Inflammatory macrophage treated with lipopolysaccharide for 4 hours (primary cell): ENCODE results near the gene DLG3.

Experiments
- DNase-seq: peaks from one replicate; pipeline ENCODE4 v3.0.0-alpha.2; 2020

DLG3 gene

DNA sequence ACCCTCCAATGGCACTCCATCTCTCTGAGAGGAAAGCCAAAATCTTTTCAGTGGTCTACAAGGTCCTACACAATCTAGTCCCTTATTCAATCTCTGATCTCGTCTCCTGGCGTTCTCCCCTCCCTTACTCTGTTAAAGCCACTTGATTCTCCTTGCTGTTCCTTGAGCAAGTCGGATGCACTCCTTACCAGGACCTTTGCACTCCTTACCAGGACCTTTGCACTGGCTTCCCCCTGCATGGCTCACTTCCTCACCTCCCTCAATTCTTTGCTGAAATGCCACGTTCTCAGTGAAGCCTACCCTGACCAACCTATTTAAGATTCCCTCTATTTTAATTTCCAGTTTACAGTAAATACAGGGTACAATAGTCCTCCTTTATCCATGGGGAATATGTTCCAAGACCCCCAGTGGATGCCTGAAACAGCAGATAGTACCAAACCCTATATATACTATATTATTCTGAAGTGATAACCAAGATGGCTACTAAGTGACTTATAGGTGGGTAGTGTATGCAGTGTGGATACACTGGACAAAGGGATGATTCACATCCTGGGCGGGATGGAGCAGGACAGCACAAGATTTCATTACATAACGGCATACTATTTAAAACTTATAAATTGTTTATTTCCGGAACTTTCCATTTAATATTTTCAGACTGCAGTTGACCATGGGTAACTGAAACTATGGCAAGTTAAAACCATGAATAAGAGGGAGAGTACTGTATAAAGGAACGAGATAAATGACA is 6.5 kb upstream of the DLG3 start:
- no peak for DNase-seq

DNA sequence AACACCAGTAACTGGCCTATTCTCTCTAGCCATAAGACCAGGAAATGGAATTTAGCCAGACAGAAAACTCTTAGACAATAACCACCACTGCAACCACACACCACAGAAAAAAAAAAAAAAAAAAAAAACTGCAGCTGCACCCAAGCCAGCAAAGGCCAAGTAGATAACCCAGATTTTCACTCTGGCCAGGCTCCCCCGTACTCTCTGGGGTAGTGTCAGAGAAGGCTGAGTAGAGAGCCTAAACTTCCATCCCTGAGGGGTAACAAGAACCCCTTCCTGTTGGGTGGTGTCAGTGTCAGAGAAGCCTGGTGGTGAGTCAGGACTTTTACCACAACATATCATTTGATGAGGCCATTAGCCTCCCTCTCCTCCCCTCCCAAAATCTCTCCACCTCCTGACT is 5.6 kb upstream of the DLG3 start:
- DNase-seq: no peak

DNA sequence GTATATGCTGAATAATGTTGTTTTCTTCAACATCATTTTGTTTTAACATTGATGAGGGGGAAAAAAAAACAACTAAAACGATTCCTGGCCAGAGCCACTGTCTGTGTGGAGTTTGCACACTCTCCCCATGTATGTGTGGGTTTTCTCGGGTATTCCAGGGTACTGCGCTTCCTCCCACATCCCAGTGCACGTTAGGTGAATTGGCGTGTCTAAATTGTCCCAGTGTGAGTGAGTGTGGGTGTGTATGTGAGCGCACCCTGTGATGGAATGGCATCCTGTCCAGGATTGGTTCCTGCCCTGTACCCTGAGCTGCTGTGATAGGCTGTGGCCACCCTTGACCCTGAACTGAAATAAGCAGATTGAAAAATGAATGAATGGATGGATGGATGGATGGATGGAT is 2.4 kb upstream of the DLG3 start:
- no peak for DNase-seq

DNA sequence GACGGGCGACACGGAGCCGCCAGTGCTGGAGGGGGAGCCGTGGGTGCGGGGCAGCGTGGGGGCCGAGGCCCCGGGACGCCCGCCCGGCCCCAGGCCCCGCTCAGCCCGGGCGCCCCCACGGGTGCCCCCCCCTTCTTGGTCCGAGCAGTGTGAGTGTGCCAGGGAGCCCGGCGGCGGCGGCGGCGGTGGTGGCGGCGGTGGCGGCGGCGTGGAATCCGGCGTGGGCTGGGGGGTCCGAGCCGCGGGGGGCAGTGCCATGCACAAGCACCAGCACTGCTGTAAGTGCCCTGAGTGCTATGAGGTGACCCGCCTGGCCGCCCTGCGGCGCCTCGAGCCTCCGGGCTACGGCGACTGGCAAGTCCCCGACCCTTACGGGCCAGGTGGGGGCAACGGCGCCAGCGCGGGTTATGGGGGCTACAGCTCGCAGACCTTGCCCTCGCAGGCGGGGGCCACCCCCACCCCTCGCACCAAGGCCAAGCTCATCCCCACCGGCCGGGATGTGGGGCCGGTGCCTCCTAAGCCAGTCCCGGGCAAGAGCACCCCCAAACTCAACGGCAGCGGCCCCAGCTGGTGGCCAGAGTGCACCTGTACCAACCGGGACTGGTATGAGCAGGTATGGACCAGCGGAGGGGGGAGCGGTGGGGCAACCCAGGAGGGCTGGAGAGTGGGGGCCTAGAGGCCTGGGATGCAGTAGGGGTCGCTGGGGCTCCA is 466 bp downstream of the DLG3 start:
- no peak for DNase-seq

DNA sequence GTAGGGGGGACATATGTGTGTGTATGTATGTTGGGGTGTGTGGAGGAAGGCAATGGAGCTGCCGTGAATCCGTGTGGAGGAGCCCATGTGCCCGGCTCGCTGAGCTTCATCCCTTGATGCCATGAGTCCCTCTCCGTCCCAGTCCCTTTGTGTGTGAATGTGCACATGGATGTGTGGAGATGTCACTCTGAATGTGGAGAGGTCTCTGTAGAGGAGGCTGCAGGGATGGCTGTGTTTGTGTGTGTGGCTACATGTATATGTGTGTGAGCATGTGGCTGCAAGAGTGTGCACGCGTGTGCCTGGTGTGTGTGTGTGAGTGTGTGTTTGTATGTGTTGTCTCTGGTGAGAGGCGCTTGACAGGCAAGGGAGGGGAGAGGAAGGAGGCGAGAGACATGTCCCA is 1.3 kb downstream of the DLG3 start:
- DNase-seq: no peak

DNA sequence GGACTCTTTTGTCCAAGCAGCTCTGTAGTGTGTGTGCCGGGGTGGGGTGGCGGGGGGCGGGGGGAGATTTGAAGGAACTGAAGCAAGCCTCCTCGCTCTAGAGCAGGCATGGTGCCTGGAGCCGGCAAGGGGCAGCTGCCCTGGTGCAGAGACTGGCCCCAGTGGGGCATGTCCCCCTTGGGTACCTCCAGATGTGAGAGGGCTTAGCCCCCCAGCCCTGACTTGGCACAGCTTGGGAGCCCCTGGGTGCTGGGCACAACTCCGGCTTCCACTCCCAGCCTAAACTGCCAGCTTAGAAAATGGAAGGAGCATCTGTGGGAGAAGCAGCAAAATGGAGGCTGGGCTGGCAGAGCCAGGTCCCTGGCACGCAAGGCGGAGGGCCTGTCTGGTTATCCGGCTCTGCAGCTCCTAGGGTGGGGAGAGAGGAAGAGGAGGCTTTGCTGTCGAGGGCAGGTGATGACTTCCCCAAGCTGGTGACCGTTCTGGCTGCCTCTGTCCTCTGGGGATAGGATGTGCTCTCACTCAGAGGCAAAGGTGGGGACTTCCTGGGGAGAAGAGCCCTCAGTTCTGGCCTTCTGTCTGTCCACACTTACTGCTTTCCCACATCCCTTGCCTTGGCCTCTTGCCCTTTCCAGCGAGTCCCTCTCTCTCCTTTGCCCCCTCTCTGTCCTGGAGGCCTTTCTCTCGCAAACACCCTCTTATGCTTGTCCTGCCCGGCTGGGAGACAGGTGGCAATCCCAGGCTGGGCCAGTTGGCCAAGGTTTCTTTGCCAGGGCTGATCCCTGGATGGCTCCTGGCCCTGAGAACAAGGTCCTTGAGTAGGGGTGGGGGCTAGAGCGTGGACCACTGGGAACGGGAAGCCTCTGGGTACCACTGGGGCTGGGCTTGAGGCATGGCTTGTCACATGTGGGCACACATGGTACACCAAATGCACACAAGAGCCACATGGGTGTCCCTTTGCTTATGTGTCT is 2.0 kb downstream of the DLG3 start:
- no peak for DNase-seq

DNA sequence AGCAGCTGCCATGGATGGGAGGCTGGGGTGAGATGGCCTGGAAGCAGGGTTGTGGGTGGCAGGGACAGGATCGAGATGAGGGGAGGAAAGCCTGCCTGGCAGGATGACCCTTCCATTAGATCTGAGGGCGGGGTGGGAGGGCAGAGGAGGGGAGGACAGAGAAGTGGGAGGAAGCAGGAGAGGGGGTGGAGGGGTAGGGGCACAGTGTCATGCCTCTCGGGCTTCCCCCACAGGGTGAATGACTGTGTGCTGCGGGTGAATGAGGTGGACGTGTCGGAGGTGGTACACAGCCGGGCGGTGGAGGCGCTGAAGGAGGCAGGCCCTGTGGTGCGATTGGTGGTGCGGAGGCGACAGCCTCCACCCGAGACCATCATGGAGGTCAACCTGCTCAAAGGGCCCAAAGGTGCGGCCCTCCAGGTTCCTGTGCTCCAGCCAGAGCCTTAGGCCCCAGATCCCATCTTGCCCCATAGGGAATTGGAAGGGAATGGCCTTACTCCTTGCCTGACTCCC is 4.9 kb downstream of the DLG3 start:
- no peak for DNase-seq

DNA sequence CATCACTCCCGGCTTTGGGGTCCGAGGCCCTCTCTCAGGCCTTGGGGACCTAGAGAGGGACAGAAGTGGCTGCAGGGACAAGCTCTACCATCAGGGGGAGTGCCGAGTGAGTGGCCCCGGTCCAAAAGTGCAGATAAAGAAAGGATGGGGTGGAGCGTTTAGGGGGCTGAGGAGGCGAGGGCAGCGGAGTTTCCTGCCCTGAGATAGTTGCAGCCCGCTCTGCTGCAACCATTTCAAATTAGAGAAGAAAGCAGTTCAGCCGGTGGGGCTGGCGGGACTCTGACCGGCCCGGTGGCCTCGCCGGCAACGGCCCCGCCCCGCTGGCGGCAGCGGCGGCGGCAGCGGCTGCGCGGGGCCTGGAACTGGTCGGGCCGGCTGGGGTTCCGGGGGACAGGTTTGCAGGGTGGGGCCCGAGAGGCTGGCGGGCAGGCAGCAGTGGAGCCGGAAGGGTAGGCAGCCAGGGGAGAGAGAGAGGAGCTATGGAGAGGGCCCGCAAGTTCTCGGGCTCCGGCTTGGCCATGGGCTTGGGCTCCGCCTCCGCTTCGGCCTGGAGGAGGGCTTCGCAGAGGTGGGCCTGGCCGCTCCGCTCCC is 7.6 kb downstream of the DLG3 start:
- peak; percentile 21 for DNase-seq

DNA sequence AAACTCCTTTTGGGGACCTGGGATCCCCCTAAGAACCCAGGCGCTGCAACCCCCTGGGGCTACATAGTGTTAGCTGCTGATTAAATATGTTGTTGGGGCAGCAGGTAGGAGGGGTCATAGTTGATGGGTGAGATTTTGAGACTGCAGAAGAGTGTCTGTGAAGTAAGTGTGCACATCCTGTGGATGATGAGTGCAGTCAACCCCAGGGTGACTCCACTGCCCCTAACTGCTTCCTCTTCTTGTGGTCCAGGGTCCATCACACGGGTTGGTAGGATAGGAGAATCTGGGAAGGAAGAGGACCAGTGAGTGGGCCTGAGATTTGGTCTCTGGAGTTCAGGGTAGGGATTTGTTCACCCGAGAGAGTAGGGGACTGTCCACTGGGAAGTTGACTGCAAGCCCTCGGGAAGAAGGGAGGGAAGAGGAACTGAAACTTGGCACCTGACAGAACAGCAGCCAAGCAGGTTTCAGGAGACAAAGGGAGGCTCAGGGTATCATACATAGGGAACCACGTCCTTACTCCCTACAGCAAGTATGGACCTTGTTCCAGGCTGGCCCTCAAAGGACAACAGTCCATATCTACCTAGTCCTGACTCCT is 8.5 kb downstream of the DLG3 start:
- no peak for DNase-seq

DNA sequence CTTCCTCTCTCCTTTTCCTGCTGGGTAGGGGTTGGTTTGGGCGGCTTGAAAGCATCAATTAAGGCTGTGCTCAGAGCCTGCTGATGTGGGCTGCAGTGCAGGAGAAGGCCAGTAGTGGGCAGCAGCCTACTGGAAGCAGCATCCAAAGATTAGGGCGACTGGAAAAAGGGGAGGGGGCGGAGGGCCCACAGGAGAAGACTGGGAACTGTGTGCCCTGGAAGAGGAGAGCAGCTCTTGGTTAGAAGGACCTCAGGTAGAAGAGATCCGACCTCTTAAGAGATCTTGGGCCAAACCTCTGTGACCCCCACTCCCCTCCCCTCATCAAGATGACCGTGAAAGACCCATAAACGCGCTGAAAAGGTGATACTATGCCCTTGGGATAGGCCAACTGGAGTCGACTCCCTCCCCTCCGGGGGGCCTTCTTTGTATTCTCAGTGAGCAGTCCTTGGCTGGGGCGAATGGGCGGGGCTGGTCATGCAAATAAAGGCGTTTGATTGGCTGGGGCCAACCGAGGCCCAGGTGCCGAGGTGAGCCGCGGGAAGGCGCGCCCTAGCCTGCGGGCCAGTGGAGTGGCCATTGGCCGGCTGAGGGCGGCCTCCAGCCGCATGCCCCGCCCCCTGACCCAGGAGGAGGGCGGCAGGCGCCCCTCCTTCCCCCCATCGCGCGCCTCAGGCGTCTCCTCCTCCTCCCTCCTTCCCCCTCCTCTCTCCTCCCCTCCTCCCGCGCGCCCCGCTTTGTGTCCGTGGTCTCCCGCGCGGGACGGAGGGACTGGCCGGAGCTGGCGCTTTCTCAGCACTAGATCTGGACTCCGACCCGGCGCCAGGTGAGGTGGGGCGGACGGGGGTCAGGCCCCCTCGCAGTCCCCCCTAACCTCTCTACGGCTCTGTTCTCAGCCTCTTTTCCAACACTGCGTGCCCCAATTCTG is 10.1 kb downstream of the DLG3 start:
- peak; percentile 32 for DNase-seq

DNA sequence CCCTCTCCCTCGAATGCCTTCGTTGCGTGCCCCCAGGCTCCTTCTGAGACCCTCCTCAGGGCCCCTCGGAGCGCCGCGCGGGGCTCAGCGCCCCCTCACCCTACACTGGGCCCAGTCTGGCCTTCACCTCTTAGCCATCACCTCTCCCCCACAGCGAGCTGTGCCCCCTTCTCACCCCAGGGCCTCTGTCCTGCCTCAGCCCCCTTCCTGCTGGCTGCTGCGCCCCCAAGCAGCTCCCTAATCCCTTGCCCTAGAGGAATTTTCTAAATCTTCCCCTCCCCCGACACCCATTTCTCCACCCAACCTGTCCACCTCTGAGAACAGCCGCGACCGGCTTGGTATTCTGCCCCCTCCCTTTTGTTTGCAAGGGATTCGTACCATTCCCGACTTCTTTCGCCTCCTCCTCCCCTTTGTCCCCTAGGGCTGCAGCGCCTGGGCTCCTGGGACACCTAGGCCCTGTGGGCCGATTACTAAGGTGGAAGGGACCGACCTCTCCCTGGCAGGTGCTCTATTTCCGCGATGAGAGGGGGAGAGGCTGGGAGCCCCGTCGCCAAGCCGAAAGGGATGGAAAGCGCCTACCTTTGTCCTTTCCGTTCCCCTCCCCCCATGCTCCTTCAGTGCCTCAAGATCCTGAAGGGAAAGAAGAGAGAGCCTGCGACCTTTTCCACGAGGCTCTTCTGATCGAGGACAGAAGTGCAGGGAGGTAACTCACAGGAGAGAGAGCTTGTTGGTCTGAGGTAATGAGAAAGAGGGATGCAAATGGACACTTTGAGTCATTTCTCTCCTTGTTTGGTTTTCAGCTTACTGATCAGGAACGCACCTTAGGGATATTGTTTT is 10.9 kb downstream of the DLG3 start:
- no peak for DNase-seq

DNA sequence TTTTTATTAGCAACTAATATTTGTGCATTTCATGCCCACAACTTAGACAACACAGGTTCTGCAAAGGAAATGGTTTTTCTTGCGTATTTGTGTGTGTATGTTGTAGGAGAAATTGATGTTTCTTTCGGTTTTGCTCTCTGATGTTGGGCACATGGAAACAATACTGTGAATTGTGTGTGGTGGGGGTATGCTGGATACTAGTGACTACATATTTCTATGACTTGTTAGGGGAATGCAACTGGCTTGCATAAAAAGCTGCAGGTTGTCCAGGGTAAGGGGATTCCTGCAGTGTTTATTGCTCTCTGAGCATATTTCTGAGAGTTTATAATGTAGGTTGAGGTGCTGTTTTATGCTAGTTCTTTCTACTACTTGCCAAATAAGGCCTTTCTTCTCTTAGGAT is 11.6 kb downstream of the DLG3 start:
- DNase-seq: no peak

DNA sequence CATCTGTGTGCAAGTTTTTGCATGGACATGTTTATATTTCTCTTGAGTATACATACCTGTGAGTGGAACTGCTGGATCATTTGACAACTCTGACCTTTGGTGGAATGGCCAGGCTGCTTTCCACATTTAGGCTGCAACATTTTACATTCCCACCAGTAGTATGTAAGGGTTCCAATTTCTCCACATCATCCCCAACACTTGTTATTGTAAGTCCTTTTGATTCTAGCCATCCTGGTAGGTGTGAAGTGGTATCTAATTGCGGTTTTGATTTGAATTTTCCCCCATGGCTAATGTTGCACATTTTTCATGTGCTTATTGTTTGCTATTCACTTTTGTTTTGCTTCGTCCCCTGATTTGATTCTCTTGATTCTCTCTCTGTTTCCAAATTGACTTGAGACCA is 16.4 kb downstream of the DLG3 start:
- DNase-seq: no peak

DNA sequence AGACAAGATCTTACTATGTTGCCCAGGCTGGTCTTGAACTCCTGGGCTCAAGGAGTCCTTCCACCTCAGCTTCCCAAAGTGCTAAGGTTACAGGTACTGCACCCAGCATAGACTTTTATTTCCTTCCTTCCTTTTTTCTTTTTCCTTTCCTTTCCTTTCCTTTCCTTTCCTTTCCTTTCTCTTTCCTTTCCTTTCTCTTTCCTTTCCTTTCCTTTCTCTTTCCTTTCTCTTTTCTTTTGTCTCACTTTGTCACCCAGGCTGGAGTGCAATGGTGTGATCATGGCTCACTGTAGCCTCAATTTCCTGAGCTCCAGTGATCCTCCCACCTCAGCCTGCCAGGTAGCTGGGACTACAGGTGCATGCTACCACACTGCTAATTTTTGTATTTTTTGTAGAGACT is 19.4 kb downstream of the DLG3 start:
- DNase-seq: no peak

DNA sequence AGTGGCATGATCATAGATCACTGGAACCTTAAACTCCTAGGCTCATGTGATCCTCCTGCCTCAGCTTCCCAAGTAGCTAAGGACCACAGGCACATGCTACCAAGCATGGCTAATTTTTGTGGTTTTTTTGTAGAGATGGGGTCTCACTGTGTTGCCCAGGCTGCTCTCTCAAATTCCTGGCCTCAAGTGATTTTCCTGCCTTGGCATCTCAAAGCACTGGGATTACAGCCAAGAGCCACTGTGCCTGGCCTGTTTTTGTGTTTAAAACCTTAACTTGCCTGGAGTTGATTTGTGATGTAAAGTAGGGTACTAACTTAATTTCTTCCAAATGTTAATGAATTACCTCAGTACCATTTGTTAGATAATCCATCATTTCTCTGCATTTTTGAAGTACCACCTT is 22.3 kb downstream of the DLG3 start:
- no peak for DNase-seq

DNA sequence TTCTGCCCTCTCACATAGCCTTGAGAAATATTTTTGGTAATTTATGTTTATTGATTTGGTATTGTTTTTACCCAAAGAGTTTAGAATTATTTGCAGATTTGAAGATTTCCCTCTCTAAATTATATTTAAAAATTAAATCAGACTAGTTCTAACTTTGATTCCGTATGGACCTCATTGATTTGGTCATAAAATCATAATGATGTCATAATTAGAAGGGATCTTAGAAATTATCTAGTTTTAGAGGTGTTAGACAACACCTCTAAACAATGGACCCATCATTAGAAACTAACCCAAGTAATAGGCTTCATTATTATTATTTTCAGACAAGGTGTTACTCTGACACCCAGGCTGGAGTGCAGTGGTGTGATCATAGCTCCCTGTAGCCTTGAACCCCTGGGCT is 24.1 kb downstream of the DLG3 start:
- DNase-seq: no peak

DNA sequence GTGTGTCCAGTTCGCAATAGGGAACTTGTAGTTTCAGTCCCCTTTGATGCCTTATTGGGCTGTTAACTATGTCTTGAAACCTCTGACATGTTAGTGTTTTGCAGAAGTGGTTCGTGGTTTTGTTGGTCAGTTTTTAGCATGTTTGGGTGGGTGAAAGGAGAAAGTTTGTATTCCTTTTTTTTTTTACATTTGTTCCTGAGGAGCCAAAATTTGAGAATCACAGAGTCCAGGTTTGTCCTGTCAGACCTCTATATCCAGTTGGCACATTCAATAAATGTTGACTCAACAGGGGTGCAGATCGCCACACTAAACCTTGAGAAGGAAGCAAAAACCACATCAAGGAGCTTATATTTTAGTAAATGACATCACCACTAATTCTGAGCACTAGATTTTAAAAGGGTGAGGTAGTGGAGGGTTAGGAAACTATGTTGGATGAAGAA is 26.2 kb downstream of the DLG3 start:
- DNase-seq: peak; percentile 56

DNA sequence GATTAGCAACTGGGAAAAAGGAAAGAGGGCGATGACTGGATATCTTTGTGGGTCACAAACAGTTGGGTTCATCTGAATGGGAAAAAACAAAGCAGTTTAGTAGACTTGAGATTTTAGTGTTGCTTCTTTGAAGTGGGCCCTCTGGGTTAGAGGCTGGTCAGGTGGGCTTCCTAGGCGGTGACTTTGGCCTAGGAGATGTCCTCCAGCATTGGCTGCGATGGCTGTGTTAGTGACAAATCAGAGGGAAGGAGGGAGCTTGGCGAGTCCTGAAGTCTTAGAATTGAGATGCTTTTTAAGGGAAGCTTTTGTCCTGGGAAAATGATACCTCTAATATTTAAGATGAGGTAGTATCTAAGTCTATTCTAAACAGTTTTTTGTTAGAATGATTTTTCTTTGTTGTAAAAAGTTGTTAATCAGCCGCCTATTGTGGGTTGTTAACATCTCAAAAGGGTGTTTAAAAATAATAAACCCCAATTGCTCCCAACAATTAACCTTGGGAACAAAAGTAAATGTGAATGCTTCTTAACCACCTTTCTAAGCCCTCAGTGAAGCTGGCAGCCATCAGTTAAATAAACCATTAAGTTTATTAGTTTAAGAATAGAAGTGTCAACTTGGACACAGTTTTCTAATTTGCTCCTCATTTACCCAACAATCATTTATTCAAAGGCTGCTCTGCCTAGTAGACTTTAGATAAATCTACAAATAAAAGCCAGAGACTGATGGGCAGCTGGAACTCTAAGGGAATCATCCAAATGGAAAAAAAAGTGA is 31.7 kb downstream of the DLG3 start:
- no peak for DNase-seq

DNA sequence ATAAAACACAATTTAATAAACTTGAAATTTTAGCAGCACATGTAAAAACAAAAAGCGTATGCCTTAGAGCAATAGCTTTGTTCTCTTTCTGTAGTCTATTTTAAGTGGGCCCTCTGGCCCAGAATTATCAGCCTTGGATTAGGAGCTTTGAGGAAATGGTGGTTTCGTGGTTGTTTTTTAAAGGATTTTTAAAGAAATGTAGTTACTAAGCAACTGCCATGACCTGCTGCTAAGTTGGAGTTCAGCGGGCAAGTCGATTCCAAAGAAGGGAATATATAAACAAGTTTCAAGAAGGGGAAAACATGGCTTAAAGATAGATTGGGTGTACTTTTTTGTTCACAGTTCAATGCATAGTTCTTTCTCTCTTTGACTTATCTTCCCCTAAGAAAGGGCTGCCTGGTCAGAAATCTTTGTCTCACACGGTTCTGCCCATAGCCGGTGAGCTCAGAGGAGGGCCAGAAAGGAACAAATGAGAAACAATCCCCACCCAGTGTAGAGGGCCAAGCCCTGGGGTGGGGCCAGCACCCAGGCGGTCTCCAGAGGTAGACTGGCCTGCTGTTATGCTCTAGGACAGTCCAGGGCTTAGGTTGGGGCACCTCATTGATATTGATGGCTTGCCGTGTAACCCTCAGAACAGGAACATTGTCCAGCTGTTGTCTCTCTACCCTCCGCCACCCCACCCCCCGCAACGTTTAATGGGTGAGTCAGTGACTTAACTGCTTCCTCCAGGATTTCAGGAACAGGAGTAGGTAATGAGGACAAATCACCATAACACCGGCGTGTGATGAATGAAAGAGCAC is 32.5 kb downstream of the DLG3 start:
- no peak for DNase-seq
